Measurements from ENCODE around the gene GPC3.

Gene GPC3

GRCh38 chrX:133566876-133567275 lies 418.5 kb downstream of the GPC3 start:
- in situ Hi-C loops (cut with MboI; ENCODE audit: low pct_unique_long_range_greater_than_20kb, low sequenced_read_pairs, unreplicated experiment), result no loop called here
- DNase-seq (ENCODE audit: low spot score), result no peak

GRCh38 chrX:133563705-133564104 lies 421.7 kb downstream of the GPC3 start:
- no peak for TF ChIP-seq CTCF (IDR thresholded peaks at IDR 0.05; ENCODE audit: extremely low read depth, insufficient read depth, missing control alignments)
- no peak for DNase-seq (ENCODE audit: low spot score)
- in situ Hi-C loops (cut with MboI; ENCODE audit: low pct_unique_long_range_greater_than_20kb, low sequenced_read_pairs, unreplicated experiment), result no loop called here

More at GRCh38 chrX:133566876-133567275, 418.5 kb downstream of the GPC3 start:
- TF ChIP-seq CTCF (IDR thresholded peaks at IDR 0.05; ENCODE audit: extremely low read depth, insufficient read depth, missing control alignments), result no peak

GRCh38 chrX:133561251-133561650 lies 424.1 kb downstream of the GPC3 start:
- no peak for TF ChIP-seq CTCF (IDR thresholded peaks at IDR 0.05; ENCODE audit: extremely low read depth, insufficient read depth, missing control alignments)
- in situ Hi-C loops (cut with MboI; ENCODE audit: low pct_unique_long_range_greater_than_20kb, low sequenced_read_pairs, unreplicated experiment), result no loop called here
- no peak for DNase-seq (ENCODE audit: low spot score)

- TF ChIP-seq CTCF (IDR thresholded peaks at IDR 0.05; ENCODE audit: extremely low read depth, insufficient read depth, missing control alignments), result no peak
- in situ Hi-C loops (cut with MboI; ENCODE audit: low pct_unique_long_range_greater_than_20kb, low sequenced_read_pairs, unreplicated experiment), result no loop called here
- DNase-seq (ENCODE audit: low spot score), result no peak
Observed at GRCh38 chrX:133559909-133560308, 425.5 kb downstream of the GPC3 start.

- in situ Hi-C loops (cut with MboI; ENCODE audit: low pct_unique_long_range_greater_than_20kb, low sequenced_read_pairs, unreplicated experiment), result no loop called here
- TF ChIP-seq CTCF (IDR thresholded peaks at IDR 0.05; ENCODE audit: extremely low read depth, insufficient read depth, missing control alignments), result no peak
- no peak for DNase-seq (ENCODE audit: low spot score)
Observed at GRCh38 chrX:133555782-133556458, 429.5 kb downstream of the GPC3 start.

- no peak for TF ChIP-seq CTCF (IDR thresholded peaks at IDR 0.05; ENCODE audit: extremely low read depth, insufficient read depth, missing control alignments)
- DNase-seq (ENCODE audit: low spot score), result no peak
- in situ Hi-C loops (cut with MboI; ENCODE audit: low pct_unique_long_range_greater_than_20kb, low sequenced_read_pairs, unreplicated experiment), result no loop called here
Observed at GRCh38 chrX:133550665-133551485, 434.5 kb downstream of the GPC3 start.
